Endodermal cell (in vitro differentiated cells): ENCODE measurements around the gene MANF. TPM values are rescaled to one million over a fixed set of nuclear protein-coding genes. Genes with fewer than 3 reads are reported as not detected.

Experiments used
- DNase-seq: peaks from one replicate; pipeline ENCODE4 v3.0.0-alpha.2; 2017
- H3K27ac ChIP-seq: 2 replicates; pipeline ENCODE4 v1.5.1; 2013; ENCODE audit warnings: mild to moderate bottlenecking, low read depth, low read length, moderate library complexity
- H3K27me3 ChIP-seq: 2 replicates; pipeline ENCODE4 v1.6.1; 2013; ENCODE audit warnings: mild to moderate bottlenecking, low read length, moderate library complexity; ENCODE audit not compliant: insufficient read depth, control insufficient read depth, poor library complexity, severe bottlenecking
- H3K36me3 ChIP-seq: 2 replicates; pipeline ENCODE4 v1.7.0; 2013; ENCODE audit warnings: mild to moderate bottlenecking, low read length, moderate library complexity; ENCODE audit not compliant: control insufficient read depth, insufficient read depth
- H3K4me1 ChIP-seq: one replicate; pipeline ENCODE4 v1.7.0; 2013; ENCODE audit warnings: low read length; ENCODE audit not compliant: control insufficient read depth, insufficient read depth
- H3K4me3 ChIP-seq: 2 replicates; pipeline ENCODE4 v1.5.1; 2013; ENCODE audit warnings: mild to moderate bottlenecking, low read length, moderate library complexity
- H3K9ac ChIP-seq: 2 replicates; pipeline ENCODE4 v1.6.1; 2013; ENCODE audit warnings: mild to moderate bottlenecking, low read length, moderate library complexity; ENCODE audit not compliant: poor library complexity, severe bottlenecking; ENCODE audit errors: extremely low read depth
- H3K9me3 ChIP-seq: 2 replicates; pipeline ENCODE4 v1.6.1; 2013; ENCODE audit warnings: mild to moderate bottlenecking, low read length, moderate library complexity; ENCODE audit not compliant: control insufficient read depth
- H3K27ac Mint-ChIP-seq: 2 replicates; pipeline ENCODE4 v1.8.0; 2020; ENCODE audit warnings: mixed read lengths
- H3K27me3 Mint-ChIP-seq: 2 replicates; pipeline ENCODE4 v1.8.0; 2021; ENCODE audit warnings: mild to moderate bottlenecking, mixed read lengths; ENCODE audit not compliant: insufficient read depth
- H3K36me3 Mint-ChIP-seq: 2 replicates; pipeline ENCODE4 v1.8.0; 2020; ENCODE audit warnings: low read depth, mixed read lengths
- H3K4me1 Mint-ChIP-seq: 2 replicates; pipeline ENCODE4 v1.8.0; 2020; ENCODE audit warnings: mixed read lengths
- H3K4me3 Mint-ChIP-seq: 2 replicates; pipeline ENCODE4 v1.8.0; 2020; ENCODE audit warnings: mild to moderate bottlenecking, moderate library complexity, mixed read lengths
- H3K9me3 Mint-ChIP-seq: 2 replicates; pipeline ENCODE4 v1.8.0; 2020; ENCODE audit warnings: mild to moderate bottlenecking, mixed read lengths
- CTCF ChIP-seq: fragments of 200-600 bp; sonication (generic); conservative IDR thresholded peaks from 2 replicates; pipeline ENCODE4 v1.5.0; 2021; ENCODE audit warnings: antibody characterized with exemption, mild to moderate bottlenecking
- WGBS, 2 experiments: methylation state at CpG; one replicate each; pipeline versions ENCODE4 v1.1.5 to v1.1.7; 2013; ENCODE audit warnings: missing lambda C conversion rate in 2 of 2, mixed read lengths in 1 of 2; ENCODE audit not compliant: insufficient coverage in 1 of 2, insufficient read length in 1 of 2; 5-methylcytosine and 5-hydroxymethylcytosine counted together
- total RNA-seq, 2 donors: library from RNA; stranded (reverse); fragmentation: NEBNext Ultra II Directional in 1 of 2; extraction: Animal tissue kit (Norgen Biotek cat#: 25700) in 1 of 2; gene quantifications; 2 replicates in 1 of 2; 3 replicates in 1 of 2; pipeline ENCODE4 v1.2.1, GENCODE V29; 2021

Gene MANF
- total RNA-seq, 2 donors from 2014 or later = 153 to 225 TPM

- 93 to 94% methylated on average over 10 to 12 of the region's 12 CpGs for WGBS, 2 experiments
- H3K4me3 Mint-ChIP-seq = no peak overlapping the region
- Histone ChIP-seq H3K4me3 (no peak overlapping the region), H3K4me1 (peaks cover 8% of the 10 kb centered on the region), H3K9ac (no peak overlapping the region), H3K9me3 (peaks cover 27% of the 10 kb centered on the region), H3K27ac (no peak overlapping the region), H3K27me3 (no peaks in the 10 kb centered on the region), H3K36me3 (peaks cover 56% of the 10 kb centered on the region)
- no peaks in the 10 kb centered on the region for H3K27me3 Mint-ChIP-seq
- no peak for TF ChIP-seq CTCF
- H3K4me1 Mint-ChIP-seq = peaks cover 23% of the 10 kb centered on the region
- peaks cover 47% of the 10 kb centered on the region for H3K36me3 Mint-ChIP-seq
- no peak for DNase-seq
- H3K27ac Mint-ChIP-seq = no peak overlapping the region
- peaks cover 6% of the 10 kb centered on the region for H3K9me3 Mint-ChIP-seq
These were observed 10.6 kb downstream of the MANF start for GRCh38 chr3:51395493-51396213.

- no peak for TF ChIP-seq CTCF
- Histone ChIP-seq H3K27me3 (no peaks in the 10 kb centered on the region), H3K9me3 (peaks cover 27% of the 10 kb centered on the region), H3K9ac (no peak overlapping the region), H3K27ac (no peak overlapping the region), H3K4me3 (no peak overlapping the region), H3K36me3 (peaks cover 60% of the 10 kb centered on the region), H3K4me1 (peaks cover 6% of the 10 kb centered on the region)
- no peak for DNase-seq
- WGBS, 2 experiments = 92 to 100% methylated on average over 1 of the region's 1 CpG
- Mint-ChIP-seq H3K4me3 (no peak overlapping the region), H3K36me3 (peaks cover 51% of the 10 kb centered on the region), H3K27ac (peak overlapping the region; percentile 27), H3K27me3 (no peaks in the 10 kb centered on the region), H3K4me1 (peaks cover 22% of the 10 kb centered on the region), H3K9me3 (peaks cover 6% of the 10 kb centered on the region)
These were observed 11.3 kb downstream of the MANF start for GRCh38 chr3:51396401-51396800.

GRCh38 chr3:51397392-51397791 is 12.3 kb downstream of the MANF start:
- Histone ChIP-seq H3K27ac (peak overlapping the region; percentile 27), H3K9ac (no peak overlapping the region), H3K4me3 (no peak overlapping the region), H3K4me1 (peaks cover 6% of the 10 kb centered on the region), H3K36me3 (peaks cover 57% of the 10 kb centered on the region), H3K9me3 (peaks cover 24% of the 10 kb centered on the region), H3K27me3 (no peaks in the 10 kb centered on the region)
- Mint-ChIP-seq H3K36me3 (peaks cover 54% of the 10 kb centered on the region), H3K27ac (peak overlapping the region; percentile 78), H3K4me3 (no peak overlapping the region), H3K9me3 (peaks cover 6% of the 10 kb centered on the region), H3K4me1 (peaks cover 22% of the 10 kb centered on the region), H3K27me3 (no peaks in the 10 kb centered on the region)
- WGBS, 2 experiments = 92 to 93% methylated on average over 3 to 5 of the region's 5 CpGs
- TF ChIP-seq CTCF = no peak
- no peak for DNase-seq
